Measurements from ENCODE around the gene PDGFD.

The PDGFD gene

GRCh38 chr11:103920449-103920848 lies 243.5 kb downstream of the PDGFD start:
- DNase-seq (ENCODE audit: low read depth): peak; percentile 23

GRCh38 chr11:103910721-103911120 lies 253.2 kb downstream of the PDGFD start:
- no peak for DNase-seq (ENCODE audit: low read depth)

DNA sequence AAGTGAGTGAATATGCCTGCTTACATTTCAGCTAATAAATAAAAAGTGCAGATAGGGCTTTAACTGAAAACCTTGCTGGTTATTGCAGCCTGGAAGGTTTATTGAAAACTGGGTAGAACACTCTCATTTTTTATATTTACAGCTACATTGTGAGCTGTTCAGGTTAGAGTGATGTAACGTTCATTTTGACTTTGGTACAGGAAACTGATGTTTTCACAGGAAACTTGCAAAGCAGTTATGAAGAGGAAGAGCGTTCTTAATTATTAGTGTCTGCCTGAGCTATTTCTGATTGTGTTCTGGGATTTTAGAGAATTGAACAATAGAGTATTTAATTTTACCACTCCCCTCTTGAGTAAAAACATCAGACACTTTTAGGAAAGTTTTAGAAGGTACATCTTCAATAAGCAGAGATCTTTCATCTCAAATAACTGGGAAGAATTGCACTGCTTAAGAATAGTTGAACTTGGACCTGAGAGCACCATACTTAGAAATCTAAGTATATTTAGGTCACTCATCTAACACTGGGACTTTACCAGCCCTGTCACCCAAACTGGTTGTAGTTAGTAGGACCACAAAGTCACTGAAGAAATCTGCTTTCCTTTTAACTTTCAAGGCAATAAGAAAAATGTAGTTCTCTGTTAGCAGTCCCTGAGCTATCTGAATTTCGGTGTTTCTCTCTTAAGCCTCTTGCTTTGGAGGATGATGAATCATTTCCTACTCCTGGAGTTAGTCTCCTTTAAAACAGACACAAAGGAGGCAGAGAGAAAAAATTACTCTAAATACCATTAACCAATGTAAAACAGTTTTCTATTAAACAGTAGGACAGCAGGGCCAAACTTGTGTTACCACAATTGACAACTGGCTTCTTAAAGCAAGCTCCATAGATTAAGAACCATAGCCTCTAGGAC lies 256.1 kb downstream of the PDGFD start:
- peak; percentile 52 for DNase-seq (ENCODE audit: low read depth)

GRCh38 chr11:103907136-103907535 lies 256.8 kb downstream of the PDGFD start:
- DNase-seq (ENCODE audit: low read depth): no peak

GRCh38 chr11:103906291-103906867 lies 257.6 kb downstream of the PDGFD start:
- no peak for DNase-seq (ENCODE audit: low read depth)

GRCh38 chr11:103904324-103904667 lies 259.7 kb downstream of the PDGFD start:
- DNase-seq (ENCODE audit: low read depth): no peak

GRCh38 chr11:103903621-103904323 lies 260.2 kb downstream of the PDGFD start:
- no peak for DNase-seq (ENCODE audit: low read depth)

- DNase-seq (ENCODE audit: low read depth): no peak
Observed at GRCh38 chr11:103902994-103903393, 261.0 kb downstream of the PDGFD start.

- no peak for DNase-seq (ENCODE audit: low read depth)
Observed at GRCh38 chr11:103901656-103902055, 262.3 kb downstream of the PDGFD start.

- DNase-seq (ENCODE audit: low read depth): no peak
Observed at GRCh38 chr11:103898577-103899336, 265.2 kb downstream of the PDGFD start.

GRCh38 chr11:103898065-103898464 lies 265.9 kb downstream of the PDGFD start:
- DNase-seq (ENCODE audit: low read depth): no peak

GRCh38 chr11:103897160-103897936 lies 266.6 kb downstream of the PDGFD start:
- peak; percentile 59 for DNase-seq (ENCODE audit: low read depth)

DNA sequence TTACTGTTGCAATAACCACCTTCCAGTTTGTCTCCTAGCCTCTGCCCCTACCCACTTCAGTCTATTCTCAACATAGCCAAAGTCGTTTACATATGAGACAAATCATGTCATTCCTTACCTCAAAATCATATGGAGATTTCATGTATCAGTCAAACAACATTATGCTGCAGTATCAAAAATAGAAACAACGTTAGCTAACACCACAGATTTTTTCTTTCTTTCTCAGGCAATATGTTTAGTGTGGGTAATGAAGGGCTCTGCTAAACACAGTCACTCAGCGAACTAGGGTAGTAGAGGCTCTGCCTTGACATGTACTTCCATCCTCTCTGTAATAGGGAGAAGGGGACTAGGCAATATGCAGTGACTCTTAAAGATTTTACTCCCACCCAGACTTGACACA lies 268.8 kb downstream of the PDGFD start:
- no peak for DNase-seq (ENCODE audit: low read depth)

DNA sequence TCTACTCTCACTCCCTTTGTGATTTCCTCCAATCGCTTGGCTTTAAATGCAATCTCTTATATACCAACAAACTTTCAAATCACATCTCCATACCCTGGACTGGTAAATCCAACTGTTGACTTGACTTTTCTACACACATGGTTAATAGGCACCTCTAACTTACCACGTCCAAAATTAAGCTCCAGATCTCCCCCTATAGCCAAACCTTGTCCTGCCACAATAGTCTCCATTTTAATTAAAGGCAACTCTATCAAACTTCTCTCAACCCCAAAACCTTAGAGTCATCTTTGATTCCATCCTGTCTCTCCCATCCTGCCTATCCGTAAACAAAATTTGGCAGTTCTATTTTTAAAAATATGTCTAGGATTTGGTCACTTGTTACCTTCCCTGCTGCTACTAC lies 269.3 kb downstream of the PDGFD start:
- no peak for DNase-seq (ENCODE audit: low read depth)

DNA sequence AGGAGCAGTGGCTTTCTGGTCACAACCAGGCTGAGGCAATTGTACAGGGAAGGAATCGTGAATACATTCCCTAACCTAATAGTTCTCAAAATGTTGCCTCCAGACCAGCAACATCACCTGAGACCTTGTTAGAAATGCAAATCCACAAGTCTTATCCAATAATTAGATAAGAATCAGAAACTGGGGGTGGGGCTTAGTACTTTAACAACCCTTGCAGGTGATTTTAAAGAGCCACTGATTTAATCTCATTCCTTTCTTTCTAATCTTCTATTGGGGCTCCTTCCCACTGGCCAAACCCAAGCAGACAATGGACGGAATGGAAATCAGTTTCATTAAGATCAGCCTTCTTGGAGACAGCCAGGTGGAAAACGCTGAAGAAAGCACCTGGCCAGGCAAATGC lies 269.9 kb downstream of the PDGFD start:
- DNase-seq (ENCODE audit: low read depth): no peak

DNA sequence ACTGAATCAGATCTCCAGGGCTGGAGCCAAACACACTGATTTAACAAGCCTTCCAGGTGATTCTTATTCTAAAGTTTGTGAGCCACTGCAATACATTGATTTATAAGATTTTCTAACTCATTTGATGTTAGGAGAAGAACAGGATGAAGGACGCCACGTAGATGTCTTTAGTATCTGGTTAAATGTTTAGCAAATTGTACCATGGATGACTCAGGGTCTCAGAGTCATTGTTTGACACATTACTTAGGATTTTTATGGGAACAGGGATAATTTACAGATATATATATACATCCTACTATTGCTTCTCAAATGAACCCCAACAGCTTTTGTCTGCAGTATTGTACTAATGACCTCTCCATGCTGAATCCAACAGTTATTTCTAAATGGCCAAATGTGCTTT lies 270.6 kb downstream of the PDGFD start:
- peak; percentile 60 for DNase-seq (ENCODE audit: low read depth)

GRCh38 chr11:103892603-103893002 lies 271.3 kb downstream of the PDGFD start:
- DNase-seq (ENCODE audit: low read depth): peak; percentile 87

- DNase-seq (ENCODE audit: low read depth): no peak
Observed at GRCh38 chr11:103890654-103891053, 273.3 kb downstream of the PDGFD start.

DNA sequence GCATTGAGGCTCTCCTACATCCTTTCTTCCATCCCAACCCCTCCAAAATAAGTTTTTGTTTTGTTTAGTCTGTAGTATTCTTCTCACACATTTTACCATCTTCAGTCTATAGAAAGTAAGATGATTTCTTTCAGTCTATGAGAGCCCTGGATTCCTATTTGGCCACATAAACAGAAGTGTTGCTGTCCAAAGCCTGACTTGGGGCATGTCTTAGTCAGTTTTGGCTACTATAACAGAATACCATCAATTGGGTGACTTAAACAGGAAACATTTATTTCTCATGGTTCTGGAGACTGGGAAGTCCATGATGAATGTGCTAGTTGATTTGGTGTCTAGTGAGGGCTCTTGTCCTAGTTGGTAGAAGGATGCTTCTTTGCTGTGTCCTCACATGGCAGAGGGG lies 274.3 kb downstream of the PDGFD start:
- peak; percentile 37 for DNase-seq (ENCODE audit: low read depth)

DNA sequence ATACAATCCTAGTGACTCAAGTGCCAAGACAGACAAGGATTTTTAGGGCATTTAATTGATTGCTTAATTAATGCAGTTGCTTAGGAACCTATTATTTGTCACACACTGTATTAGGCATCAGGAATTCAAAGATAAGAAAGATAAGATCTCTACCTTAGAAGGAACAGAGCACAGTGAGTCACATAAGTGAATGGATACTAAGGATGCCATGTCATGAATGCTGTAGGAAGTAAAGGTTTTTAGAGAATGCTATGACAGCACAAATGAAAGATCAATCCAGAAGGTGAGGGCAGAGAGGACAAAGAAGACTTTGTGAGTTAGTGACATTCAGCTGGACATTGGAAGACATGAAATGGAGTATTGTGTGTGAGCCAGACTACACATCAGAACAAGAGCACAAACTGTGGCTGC lies 275.4 kb downstream of the PDGFD start:
- DNase-seq (ENCODE audit: low read depth): peak; percentile 9

- DNase-seq (ENCODE audit: low read depth): no peak
Observed at GRCh38 chr11:103887001-103887658, 276.8 kb downstream of the PDGFD start.

Data from EH (cell line).